Activated CD4-positive, alpha-beta T cell treated with anti-CD3 and anti-CD28 coated beads, Interleukin-2, Interleukin-4, amounts not matched to agents 100 ng/mL and 50 ng/mL, durations not matched to agents 16 hours and 8 hours (primary cell): Measurements from ENCODE around the gene CNN2.
A peak's percentile ranks its signal among the peaks of the same experiment; 100 is the strongest.

Experiments
- DNase-seq: peaks from one replicate; pipeline ENCODE4 v3.0.0-alpha.2; 2020; ENCODE audit warnings: low spot score

Gene CNN2

DNA sequence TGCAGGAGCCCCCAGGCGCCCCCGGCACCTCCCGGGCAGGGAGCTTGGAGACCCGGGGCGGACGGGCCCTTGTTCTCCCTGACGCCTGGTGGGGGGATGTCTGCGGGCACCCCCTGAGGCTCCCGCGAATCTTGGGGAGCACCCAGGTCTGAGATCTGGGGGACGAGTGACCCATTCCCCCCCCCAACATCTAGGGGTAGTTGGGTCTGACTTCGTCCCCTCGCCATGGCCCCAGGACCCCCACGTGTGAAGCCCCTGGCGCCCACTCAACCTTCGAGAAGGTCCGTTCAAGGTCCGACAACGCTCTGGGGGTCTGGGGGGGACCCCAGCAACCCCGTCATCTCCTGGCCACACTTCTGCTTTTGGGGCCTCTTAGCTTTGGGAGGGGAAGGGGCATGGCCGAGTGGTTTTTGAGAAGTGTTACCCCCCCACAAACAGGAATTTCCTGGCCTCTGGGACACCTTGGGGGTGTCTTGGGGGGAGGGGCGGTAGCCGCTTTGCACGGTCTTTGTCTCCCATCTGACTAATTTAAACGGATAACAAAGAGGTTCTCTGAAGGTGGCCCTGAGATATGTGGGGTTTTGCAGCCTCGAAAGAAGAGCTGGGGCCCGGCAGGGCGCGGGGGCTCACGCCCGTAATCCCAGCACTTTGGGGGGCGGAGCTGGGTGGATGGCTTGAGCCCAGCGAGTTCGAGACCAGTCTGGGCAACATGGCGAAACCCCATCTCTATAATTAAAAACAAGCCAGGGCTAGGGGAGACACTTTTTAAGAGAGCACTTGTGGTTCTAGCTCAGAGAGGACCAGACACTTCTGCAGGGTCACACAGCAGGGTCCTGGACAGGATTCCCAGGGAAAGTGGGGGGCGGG lies 608 bp downstream of the CNN2 start:
- peak; percentile 28 for DNase-seq

DNA sequence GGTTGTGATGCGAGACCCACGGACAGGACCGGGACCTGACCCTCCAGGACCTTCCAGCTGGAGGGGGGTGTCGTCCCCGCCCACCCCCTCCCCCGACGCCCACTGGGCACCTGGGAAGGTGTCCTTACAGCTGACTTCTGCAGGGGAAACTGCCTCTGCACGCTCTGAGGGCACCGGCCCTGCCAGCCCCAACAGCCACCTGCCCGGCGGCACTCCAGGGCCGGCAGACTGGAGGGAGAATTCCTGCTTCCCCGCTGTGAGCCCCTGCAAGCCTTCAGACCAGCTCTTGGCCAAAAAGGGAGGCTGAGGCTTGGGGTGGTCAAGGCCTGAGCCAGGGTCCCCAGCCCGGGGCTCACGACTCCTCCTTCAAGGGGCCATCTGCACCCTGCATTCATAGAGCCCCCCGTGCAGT lies 1.2 kb downstream of the CNN2 start:
- DNase-seq = no peak

DNA sequence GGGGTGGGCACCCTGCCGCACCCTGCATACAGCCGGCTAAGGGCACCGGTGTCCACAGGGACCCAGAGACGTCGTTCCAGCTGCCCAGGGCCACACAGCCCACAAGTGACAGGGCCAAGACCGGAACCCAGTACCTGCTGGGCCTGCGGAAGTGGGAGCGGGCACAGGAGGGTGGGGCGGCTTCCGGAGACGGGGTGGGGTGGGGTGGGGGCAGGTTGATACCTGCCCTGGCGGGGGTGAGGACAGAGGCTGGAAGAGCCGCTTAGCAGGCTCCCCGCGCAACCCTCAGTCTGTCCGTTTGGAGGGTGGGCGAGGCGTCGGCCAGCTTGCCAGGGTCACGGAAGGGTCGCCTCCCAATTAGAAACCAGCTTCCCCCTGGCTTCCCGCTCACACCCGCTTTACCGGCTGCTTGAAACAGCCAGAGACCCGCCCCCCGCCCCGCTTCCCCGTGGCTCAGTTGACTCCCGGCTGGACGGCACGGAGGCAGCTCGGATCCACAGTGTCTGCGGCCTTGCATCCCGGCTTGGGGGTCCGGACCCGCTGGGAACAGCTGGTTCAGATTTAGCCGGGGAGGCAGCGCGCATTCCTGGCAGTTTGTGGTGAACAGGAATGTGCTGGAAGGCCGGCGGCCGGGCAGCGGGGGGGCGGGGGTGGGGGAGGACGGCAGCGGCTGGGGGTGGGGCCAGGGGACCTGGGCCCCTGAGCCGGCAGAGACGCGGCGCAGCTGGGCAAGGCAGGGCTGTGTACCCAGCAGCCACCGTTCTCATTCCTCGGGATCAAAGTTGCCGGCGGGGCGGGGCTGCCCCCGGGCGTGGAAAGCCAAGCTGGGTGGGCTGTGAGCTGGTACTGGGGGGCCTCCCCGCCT lies 1.9 kb downstream of the CNN2 start:
- peak; percentile 57 for DNase-seq

DNA sequence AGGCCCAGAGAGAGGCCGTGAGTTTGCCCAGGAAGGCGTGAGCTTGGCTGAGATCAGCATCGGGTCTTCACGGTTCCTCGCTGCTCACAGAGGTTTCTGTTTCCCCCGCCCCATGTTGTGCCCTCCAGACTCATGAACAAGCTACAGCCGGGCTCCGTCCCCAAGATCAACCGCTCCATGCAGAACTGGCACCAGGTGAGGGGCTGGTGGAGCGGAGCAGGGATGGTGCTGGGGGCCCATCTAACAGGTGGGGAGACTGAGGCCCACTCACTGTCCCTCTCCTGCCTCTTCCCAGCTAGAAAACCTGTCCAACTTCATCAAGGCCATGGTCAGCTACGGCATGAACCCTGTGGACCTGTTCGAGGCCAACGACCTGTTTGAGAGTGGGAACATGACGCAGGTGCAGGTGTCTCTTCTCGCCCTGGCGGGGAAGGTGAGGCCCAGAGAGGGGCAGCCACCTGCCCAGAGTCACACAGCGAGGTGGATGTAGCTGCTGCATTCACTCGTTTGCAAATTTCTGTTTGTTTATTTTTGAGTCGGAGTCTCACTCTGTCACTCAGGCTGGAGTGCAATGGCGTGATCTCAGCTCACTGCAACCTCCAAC lies 6.0 kb downstream of the CNN2 start:
- DNase-seq = no peak

DNA sequence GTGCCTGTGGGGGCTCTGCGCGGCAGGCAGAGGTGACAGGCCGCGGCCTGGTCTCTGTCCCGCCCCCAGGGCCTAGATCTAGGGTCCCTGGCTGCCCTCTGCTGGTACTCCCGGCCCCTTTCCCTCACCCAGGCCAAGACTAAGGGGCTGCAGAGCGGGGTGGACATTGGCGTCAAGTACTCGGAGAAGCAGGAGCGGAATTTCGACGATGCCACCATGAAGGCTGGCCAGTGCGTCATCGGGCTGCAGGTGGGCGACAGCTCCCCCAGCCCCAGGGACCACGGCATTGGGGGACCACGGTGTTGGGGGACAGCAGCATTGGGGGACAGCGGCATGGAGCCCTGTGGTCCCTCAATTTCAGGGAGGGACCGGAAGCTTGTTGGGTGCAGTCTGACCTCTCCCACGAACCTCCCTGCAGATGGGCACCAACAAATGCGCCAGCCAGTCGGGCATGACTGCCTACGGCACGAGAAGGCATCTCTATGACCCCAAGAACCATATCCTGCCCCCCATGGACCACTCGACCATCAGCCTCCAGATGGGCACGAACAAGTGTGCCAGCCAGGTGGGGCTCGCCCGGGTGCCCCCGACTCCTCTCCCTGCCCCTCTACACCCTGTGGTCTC lies 9.7 kb downstream of the CNN2 start:
- no peak for DNase-seq

DNA sequence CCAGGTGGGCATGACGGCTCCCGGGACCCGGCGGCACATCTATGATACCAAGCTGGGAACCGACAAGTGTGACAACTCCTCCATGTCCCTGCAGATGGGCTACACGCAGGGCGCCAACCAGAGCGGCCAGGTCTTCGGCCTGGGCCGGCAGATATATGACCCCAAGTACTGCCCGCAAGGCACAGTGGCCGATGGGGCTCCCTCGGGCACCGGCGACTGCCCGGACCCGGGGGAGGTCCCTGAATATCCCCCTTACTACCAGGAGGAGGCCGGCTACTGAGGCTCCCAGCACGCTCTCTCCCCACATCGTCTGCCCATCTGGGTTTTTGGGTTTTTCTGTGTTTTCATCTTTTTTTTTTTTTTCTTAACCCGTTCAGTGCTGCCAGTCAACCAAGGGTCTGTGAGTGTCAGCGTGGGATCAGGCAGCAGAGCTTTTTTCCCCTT lies 11.2 kb downstream of the CNN2 start:
- DNase-seq = no peak

DNA sequence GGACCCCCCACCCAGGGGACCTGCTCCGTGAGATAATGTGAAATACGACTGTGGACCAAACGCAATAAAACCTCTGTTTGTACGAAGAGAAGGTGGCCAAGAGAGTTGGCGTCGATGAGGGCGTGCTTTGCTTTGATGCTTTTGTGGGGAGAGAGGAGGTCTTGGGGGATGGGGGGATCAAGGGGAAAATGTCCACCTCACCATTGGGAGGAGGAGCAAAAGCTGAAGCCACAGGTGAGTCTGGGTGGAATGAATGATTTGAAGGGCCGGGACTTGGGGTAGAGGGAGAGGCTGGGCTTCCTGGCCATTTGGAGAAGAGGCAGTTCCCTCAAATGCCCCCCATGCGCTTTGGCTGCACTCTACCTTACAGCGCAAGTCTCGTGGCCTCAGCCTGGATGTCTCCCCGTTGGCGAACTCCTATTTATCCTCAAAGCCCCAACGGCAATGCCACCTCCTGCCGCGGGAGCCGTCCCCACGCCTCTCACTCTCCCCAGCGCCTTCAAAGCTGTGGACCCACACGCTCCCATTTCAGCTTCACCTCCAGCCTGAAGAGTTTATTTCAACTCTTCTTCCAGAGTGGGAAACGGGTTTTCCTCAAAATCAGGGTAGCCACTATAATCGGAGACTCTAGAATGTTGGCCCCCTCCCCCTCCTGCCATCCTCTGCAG lies 12.7 kb downstream of the CNN2 start:
- DNase-seq = no peak

DNA sequence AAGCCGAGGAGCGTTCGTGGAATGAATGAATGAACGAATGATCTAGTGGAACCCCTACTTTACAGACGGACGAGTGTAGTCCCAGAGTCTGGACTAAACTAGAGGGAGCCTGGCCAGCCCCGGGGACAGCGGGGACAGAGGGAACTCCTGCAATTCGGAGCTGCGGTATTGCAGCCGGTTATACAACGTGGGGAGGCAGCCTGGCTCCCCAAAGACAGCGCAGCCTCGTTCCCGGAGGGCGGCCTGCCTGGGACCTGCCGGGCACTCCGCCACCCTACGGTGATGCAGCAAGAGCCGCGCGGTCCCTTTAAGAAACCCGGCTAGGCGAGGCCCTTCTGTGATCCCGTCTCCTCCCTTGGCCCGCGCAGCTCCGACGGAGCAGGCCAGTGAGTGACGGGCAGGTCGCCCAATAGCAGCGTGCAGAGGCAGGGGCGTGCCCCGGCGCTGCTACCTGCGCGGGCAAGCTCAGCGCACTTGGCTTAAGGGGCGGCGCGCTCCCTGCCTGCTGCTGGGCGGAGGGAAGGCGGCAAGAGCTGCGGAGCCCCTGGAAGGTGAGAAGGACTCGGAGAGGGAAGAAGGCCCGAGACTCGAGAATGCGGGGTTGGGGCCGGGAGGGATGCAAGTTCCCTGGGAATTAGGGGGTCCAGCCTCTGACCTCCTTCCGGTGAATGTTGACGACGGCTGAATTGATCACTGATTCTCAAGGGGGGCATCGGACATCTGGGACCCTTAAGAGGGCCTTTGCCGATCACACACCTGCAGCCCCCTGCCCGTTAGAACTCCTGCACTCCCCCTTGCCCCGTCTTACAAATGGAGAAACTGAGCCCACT lies 13.5 kb downstream of the CNN2 start, which contains the start of gene ABCA7:
Gene ABCA7 (plus strand): TSS at position 462 of the 830 bp plus-strand sequence. CDS start 1,255 bp downstream, outside the sequence.
- peak; percentile 100 for DNase-seq

DNA sequence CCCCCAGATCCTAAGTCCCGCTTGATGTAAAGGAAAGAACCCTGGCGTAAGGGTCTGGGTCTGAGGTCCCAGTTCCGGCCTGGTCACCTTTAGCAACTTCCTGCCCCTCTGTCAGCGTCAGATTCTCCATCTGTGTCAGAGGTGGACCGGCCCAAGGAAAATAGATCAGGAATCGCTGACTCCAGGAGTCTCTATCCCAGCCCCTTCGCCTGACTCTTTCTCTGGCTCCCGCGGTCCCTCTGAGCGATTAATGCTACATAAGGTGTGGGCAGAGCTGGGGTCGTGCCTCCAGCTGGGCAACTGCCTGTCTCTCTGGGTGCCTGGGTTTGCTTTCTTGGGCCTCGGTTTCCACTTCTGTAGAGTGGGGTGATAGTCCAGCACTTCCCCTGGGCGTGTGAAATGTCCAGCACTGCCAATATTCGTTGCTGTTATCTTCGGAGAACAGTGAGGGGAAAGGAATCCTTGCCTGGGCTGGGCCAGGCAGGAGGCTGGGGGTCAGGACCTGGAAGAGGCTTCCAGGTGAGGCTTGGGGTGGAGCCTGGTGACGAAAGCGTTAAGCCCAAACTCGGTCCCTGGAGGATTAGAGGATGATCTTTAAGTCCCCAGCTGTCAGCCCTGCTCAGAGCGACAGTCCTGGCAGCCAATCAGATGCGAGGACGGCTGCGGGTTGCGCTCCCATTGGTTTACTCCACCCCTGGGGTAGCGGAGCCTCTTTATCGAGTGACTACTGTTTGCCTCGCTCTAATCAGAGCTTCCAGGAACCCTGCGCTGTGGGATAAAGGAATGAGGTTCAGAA lies 14.3 kb downstream of the CNN2 start:
- DNase-seq = peak; percentile 94

DNA sequence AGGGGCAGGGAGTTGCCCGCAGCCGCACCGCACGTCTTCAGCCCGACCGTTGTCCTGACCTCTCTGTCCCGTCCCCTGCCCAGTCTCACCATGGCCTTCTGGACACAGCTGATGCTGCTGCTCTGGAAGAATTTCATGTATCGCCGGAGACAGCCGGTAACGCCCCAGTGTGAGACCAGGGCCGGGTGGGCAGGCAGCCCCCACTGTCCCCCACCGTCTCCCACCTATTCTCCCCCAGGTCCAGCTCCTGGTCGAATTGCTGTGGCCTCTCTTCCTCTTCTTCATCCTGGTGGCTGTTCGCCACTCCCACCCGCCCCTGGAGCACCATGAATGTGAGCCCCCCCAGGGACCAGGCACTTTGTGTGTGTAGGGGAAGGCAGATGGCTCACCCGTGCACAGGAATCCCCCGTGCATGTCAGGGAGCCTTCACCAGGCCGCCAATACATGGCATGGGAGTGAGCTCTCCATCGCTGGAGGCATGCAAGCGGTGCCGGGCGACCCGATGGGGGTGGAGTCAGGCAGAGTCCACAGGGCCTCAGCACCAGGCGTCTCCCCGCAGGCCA lies 14.9 kb downstream of the CNN2 start:
- DNase-seq = no peak

DNA sequence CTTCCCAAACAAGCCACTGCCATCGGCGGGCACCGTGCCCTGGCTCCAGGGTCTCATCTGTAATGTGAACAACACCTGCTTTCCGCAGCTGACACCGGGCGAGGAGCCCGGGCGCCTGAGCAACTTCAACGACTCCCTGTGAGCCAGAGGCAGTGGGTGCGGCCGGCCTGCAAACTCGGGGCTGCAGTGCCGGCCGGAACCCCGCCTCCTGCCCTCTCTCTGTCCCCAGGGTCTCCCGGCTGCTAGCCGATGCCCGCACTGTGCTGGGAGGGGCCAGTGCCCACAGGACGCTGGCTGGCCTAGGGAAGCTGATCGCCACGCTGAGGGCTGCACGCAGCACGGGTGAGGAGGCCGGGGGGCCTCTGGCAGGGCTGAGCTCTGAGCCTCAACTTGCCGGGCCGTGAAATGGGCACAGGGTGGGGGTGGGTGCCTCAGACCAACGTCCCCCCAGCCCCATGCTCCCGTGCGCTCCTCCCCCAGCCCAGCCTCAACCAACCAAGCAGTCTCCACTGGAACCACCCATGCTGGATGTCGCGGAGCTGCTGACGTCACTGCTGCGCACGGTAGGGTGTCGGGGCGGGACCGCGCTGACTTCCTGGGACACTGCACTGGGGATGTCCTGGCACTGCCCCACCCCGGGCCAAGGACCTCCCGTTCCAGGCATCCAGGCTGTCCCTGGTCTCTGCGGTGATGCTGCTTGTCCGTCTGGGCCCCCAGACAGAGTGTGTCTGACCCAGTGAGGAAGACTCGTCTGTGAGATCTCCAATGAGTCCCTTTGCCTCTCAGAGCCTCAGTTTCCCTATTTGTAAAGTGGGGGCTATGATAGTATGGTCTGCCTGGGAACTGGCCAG lies 15.7 kb downstream of the CNN2 start:
- DNase-seq = no peak

DNA sequence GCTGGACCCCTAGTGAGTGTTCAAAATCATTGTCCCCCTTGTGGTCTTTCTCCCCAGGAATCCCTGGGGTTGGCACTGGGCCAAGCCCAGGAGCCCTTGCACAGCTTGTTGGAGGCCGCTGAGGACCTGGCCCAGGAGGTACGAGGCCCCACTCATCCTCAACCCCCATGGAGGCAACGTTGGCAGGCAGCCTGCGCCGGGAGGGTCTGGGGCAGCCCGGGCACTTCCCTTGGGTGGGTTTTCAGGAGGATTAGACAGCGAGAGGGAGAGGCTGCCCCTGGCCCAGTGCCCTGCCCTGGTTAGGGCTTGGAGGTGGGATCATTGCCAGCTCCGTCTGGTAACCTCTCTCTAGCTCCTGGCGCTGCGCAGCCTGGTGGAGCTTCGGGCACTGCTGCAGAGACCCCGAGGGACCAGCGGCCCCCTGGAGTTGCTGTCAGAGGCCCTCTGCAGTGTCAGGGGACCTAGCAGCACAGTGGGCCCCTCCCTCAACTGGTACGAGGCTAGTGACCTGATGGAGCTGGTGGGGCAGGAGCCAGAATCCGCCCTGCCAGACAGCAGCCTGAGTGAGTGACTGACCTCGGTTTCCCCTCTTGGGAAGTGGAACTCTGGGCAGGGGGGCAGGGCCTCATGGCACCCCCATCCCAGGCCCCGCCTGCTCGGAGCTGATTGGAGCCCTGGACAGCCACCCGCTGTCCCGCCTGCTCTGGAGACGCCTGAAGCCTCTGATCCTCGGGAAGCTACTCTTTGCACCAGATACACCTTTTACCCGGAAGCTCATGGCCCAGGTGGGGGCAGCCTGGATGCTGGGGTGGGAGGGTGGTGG lies 16.5 kb downstream of the CNN2 start:
- DNase-seq = no peak

DNA sequence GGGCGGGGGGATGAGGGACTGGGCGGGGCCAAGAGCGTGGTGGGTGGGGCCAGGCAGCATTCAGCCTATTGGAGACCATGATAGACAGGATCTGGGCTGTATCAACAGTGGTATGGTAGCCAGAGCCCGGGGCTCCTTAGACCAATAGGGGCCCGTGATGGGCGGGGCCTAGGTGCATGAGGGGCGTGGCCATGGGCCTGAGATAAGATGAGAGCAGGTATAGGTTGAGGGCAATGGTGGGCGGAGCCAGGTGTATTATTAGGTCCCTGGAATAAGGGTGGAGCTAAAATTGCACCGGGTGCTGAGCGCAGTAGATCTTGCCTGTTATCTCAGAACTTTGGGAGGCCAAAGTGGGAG lies 18.8 kb downstream of the CNN2 start:
- DNase-seq = peak; percentile 63

DNA sequence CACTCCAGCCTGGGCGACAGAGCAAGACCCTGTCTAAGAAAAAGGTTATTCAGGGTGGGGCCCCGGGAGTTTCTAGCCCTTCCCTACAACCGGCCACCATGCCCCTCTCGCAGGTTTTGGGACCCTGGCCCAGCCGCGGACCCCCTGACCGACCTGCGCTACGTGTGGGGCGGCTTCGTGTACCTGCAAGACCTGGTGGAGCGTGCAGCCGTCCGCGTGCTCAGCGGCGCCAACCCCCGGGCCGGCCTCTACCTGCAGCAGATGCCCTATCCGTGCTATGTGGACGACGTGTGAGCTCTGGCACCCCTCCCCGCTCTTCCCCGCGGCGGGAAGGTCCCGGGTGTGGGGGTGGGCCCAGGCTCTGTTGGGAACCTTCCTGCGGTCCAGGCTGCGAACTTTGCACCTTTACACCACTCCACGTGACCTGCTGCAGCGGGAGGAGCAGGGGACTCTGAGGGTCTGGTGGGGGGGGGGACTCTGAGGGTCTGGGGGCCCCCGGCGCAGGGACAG lies 19.8 kb downstream of the CNN2 start:
- no peak for DNase-seq

DNA sequence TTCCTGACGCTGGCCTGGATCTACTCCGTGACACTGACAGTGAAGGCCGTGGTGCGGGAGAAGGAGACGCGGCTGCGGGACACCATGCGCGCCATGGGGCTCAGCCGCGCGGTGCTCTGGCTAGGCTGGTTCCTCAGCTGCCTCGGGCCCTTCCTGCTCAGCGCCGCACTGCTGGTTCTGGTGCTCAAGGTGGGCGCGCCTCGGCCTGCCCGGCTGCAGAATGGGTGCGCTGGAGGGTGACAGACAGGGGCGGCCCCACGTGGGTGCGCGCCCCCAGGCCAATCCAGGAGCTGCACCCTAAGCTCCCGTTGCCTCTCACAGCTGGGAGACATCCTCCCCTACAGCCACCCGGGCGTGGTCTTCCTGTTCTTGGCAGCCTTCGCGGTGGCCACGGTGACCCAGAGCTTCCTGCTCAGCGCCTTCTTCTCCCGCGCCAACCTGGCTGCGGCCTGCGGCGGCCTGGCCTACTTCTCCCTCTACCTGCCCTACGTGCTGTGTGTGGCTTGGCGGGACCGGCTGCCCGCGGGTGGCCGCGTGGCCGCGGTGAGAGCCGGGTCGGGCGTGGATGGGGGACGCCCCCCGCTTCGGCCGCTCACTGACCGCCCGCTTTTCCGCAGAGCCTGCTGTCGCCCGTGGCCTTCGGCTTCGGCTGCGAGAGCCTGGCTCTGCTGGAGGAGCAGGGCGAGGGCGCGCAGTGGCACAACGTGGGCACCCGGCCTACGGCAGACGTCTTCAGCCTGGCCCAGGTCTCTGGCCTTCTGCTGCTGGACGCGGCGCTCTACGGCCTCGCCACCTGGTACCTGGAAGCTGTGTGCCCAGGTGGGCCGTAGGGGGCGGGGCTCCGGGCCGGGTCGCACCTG lies 20.7 kb downstream of the CNN2 start:
- DNase-seq = no peak

DNA sequence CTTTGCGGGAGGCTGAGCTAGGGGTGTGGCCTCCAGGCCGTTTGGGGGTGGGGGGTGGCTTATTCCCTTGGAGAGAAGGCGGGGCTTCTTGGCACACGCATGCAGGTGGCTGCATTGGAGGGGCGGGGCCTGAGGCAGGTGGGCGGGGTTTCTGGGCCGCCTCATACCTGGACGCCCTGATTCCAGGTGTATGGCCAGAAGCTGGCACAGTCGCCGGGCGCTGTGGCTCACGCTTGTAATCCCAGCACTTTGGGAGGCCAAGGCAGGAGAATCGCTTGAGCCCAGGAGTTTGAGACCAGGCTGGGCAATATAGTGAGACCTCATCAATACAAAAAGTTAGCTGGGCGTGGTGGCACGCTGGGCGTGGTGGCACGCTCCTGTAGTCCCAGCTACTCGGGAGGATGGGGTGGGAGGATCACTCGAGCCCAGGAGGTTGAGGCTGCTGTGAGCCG lies 21.3 kb downstream of the CNN2 start:
- DNase-seq = no peak
